GM12873 (cell line): ENCODE results near the gene RECQL.

Experiments
- CTCF ChIP-seq: IDR thresholded peaks from 2 replicates; pipeline ENCODE4 v1.5.1; 2012; ENCODE audit warnings: low read depth, mild to moderate bottlenecking, moderate library complexity, low read length, control low read depth; ENCODE audit not compliant: insufficient read depth; ENCODE audit errors: missing control alignments

RECQL gene

DNA sequence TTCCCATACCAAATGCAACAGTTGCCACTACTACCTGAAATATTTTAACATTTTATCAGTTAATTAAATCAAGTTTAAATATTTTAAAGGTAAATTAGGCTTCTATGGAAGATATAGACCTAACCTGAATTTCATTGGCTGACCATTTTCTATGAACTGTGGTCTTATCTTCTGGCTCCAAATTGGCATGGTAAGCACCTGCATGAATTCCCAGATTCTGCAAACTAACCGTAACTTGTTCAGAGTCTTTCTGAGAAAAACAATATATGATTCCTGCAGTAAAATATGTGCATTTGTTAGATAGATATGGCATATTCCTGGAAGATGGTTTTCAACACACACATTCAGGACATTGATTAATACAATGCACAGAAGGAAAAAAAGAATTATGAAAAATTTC is 25.9 kb downstream of the RECQL start:
- no peak for TF ChIP-seq CTCF

- TF ChIP-seq CTCF = no peak
Observed at GRCh38 chr12:21472197-21472823, 29.1 kb downstream of the RECQL start.

DNA sequence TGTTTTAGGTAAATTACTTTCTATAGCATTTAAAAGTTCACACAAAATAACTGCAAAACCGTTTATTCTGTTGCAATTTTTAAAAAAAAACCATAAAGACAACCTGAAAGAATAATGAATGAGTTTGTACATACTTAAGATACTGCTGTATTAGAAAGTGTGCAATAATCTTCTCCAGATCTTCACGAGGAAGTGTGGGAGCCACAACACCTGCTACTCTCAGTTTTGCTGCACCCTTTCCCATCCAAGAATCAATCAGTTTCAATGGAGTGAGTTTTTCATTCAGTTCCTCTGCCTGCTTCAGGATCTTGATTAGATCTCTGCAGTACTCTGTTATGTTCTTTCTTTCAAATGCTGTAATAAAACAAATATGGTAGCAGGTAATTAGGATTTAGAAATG is 30.1 kb downstream of the RECQL start:
- no peak for TF ChIP-seq CTCF

GRCh38 chr12:21459474-21459873 is 42.0 kb downstream of the RECQL start:
- TF ChIP-seq CTCF = no peak

- TF ChIP-seq CTCF = no peak
Observed at GRCh38 chr12:21456291-21456780, 45.1 kb downstream of the RECQL start.

- TF ChIP-seq CTCF = no peak
Observed at GRCh38 chr12:21453312-21453852, 48.1 kb downstream of the RECQL start.

- TF ChIP-seq CTCF = no peak
Observed at GRCh38 chr12:21451529-21451928, 49.9 kb downstream of the RECQL start.
